Ectodermal cell (in vitro differentiated cells): ENCODE results near the gene STPG1.
A peak's percentile ranks its signal among the peaks of the same experiment; 100 is the strongest.

Experiments
- H3K27ac ChIP-seq: 2 replicates; pipeline ENCODE4 v1.7.0; 2013; ENCODE audit warnings: mild to moderate bottlenecking, low read depth, low read length; ENCODE audit not compliant: insufficient read depth, poor library complexity, severe bottlenecking
- H3K27me3 ChIP-seq: 2 replicates; pipeline ENCODE4 v1.7.0; 2013; ENCODE audit warnings: mild to moderate bottlenecking, low read length; ENCODE audit not compliant: insufficient read depth, control insufficient read depth, poor library complexity, severe bottlenecking
- H3K36me3 ChIP-seq: one replicate; pipeline ENCODE4 v1.7.0; 2013; ENCODE audit warnings: low read length; ENCODE audit not compliant: control insufficient read depth, insufficient read depth
- H3K4me1 ChIP-seq: one replicate; pipeline ENCODE4 v1.7.0; 2013; ENCODE audit warnings: low read length; ENCODE audit not compliant: control insufficient read depth, insufficient read depth
- H3K4me3 ChIP-seq: 2 replicates; pipeline ENCODE4 v1.7.0; 2013; ENCODE audit warnings: low read depth, low read length, control low read depth; ENCODE audit not compliant: insufficient read depth
- H3K9me3 ChIP-seq: 2 replicates; pipeline ENCODE4 v1.7.0; 2013; ENCODE audit warnings: mild to moderate bottlenecking, low read length, moderate library complexity; ENCODE audit not compliant: control insufficient read depth
- WGBS, 2 experiments: methylation state at CpG; one replicate each; pipeline ENCODE4 v1.1.7; 2013; ENCODE audit warnings: missing lambda C conversion rate in 2 of 2; 5-methylcytosine and 5-hydroxymethylcytosine counted together

STPG1 gene

DNA sequence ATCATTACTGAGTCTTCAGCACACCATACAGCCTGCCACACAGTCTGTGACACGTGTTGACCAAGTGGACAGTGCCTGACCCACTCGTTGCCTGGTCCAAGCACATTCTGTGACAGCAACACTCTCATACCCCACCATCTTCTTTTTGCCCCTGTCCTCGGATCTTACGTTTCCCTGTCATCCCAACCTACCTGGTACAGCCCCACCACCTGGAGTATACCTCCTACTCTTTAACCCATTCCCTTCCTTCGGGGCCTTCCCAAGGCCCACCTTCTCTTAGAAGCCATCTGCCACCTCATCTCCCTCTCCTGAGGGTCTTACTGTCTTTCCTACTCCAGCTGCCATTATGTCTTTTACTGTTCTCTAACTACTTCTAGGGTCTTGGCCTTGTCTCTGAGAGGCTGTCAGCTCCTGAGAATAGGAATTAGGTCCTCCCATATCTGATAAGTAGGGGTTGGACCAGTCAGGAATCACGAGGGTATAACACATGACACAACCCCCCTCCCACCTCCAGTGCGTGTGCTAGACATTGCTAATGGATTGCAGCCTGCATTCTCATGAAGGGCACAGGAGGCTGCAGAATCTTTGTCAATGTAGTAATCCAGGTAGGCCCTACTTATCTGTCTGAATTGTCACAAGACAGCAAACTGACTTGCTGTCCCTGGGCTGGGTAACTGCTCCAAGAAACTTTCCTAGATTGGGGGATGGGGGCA lies 81.5 kb downstream of the STPG1 start:
- Histone ChIP-seq H3K27me3 (peaks cover 4% of the 10 kb centered on the region), H3K27ac (no peak overlapping the region), H3K4me3 (no peak overlapping the region), H3K9me3 (no peaks in the 10 kb centered on the region), H3K36me3 (no peaks in the 10 kb centered on the region), H3K4me1 (peaks cover 5% of the 10 kb centered on the region)
- WGBS, 2 experiments: 91 to 94% methylated on average over 7 of the region's 7 CpGs

DNA sequence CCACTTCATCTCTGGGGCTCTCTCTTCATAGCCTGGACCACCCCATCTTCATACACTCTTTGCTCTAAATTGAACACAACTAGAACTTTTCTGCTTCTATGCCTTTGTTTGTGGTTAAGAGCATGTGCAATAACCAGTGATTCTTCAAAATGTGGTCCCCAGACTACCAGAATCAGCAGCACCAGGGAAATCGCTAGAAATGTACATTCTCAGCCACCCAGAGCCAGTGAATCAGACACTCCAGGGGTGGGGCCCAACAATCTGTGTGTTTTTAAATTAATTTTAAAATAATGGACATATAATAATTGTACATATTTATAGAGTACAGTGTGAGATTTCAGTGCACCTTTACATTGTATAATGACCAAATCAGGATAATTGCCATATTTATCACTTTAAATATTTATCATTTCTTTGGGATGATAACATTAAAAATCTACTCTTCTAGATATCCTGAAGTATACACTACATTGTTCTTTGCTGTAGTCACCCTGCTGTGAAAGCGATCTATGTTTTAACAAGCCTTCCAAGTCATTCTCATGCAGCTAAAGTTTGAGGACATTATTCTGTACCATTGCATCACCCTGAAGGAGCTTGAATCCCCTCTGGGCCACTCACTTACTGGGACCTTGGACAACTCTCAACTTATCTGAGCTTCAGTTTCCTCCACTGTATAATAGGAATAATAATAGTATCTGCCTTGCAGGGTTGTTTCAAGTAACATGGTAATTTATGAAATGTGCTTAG lies 83.6 kb downstream of the STPG1 start:
- H3K4me1 ChIP-seq: peaks cover 3% of the 10 kb centered on the region
- H3K9me3 ChIP-seq: no peaks in the 10 kb centered on the region
- H3K4me3 ChIP-seq: no peak overlapping the region
- H3K36me3 ChIP-seq: no peaks in the 10 kb centered on the region
- no peak overlapping the region for H3K27ac ChIP-seq
- H3K27me3 ChIP-seq: peaks cover 4% of the 10 kb centered on the region
- 85 to 88% methylated on average over 2 of the region's 2 CpGs for WGBS, 2 experiments

DNA sequence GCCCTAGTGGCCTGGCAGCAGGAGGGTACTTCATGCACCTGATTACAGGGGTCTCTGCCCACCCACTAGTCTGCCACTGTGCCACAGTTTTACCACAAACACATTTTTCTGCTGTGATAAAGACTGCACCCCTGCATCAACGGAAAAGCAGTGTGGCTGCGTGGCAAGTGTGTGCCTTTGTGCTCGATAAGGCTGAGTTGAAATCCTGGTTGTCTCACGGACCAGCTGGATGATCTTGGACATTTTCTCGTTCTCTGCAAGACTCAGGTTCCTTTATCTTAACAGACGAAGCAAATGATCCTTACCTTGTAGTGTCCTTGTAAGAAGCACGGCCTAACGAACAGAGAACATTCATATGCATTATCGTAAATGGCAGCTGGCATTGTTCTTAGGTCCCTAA lies 84.3 kb downstream of the STPG1 start:
- Histone ChIP-seq H3K4me1 (no peaks in the 10 kb centered on the region), H3K9me3 (no peaks in the 10 kb centered on the region), H3K36me3 (no peaks in the 10 kb centered on the region), H3K27me3 (peaks cover 10% of the 10 kb centered on the region), H3K27ac (no peak overlapping the region), H3K4me3 (no peak overlapping the region)
- 82 to 85% methylated on average over 9 of the region's 9 CpGs for WGBS, 2 experiments

DNA sequence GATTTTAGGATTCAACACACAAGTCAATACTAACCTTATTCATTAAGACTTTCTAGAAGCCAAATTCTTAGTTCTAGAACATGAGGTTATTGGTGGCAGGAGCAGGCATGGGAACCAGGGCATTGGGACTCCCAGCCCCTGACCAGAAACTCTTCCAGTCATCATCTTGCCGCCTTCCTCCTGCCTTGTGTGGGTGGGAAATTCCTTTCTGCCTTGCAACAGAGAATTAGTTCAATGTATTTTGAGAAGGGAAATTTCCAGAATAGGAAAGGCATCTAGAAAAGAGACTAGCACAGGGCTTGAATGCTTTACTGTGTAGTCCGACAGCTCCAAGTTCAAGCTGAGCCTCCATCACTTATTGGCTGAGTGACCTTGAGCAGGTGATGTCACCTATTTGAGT lies 85.7 kb downstream of the STPG1 start:
- Histone ChIP-seq H3K4me3 (no peak overlapping the region), H3K27me3 (peaks cover 24% of the 10 kb centered on the region), H3K27ac (no peak overlapping the region), H3K4me1 (peaks cover 4% of the 10 kb centered on the region), H3K36me3 (no peaks in the 10 kb centered on the region), H3K9me3 (no peaks in the 10 kb centered on the region)
- WGBS, 2 experiments: 85 to 94% methylated on average over 2 of the region's 2 CpGs

DNA sequence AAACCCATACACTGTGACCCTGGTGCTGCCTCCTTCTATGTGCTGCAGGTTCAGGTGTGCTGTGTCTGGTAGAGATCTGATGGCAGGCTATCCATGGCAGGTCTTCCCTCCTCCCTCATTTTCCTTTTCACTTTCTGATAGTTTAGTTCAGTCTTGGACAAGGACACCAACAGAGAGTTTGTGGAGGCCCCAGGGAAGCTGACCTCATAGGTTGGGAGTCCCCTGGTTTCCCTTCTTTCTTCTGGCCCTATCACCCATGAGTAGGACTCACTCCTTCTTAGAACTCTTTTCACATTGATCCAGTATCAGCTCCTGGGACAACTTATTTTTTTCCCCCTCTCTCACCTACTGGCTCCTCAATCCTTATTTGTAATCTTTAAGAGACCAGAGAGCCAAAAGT lies 86.1 kb downstream of the STPG1 start:
- no peaks in the 10 kb centered on the region for H3K36me3 ChIP-seq
- peaks cover 28% of the 10 kb centered on the region for H3K27me3 ChIP-seq
- H3K4me3 ChIP-seq: no peak overlapping the region
- no peaks in the 10 kb centered on the region for H3K9me3 ChIP-seq
- H3K27ac ChIP-seq: no peak overlapping the region
- peaks cover 8% of the 10 kb centered on the region for H3K4me1 ChIP-seq

DNA sequence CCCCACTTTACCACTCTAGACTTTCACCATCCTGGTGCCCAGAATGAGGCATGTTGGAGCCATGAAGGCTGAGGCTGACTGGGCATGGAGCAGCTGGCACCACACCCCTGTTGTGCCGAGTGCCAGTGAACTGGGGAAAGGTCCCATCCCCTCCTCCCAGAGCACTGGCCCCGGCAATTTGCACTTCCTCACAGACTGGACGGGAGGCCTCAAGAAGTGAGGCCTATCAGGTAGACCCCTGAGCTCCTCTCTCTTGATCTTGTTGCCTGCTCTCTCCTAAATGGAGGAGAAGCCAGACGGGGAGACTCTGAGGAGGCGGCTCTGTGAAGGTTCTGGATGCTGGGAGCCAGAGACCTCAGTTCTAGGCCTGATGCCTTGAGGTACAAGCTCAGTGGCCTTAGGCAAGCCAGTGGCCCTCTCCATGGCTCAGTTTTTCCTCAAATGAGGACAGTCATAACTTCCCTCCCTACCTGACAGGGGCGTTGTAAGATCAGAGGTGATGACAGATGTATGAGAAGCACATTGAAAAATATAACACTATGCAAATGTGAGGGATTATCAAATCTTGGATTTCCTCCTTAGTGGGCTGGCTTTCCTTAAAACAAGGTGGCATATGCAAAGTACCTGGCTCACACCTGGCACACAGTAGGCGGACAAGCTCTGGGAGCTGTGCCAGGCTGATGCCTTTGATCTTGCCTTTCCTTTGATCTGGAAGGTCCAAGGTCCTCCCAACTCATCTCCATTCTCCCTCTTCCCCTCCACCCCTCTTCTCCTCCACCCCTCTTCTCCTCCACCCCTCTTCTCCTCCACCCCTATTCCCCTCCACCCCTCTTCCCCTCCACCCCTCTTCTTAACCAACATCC lies 87.8 kb downstream of the STPG1 start:
- Histone ChIP-seq H3K27ac (no peak overlapping the region), H3K36me3 (no peaks in the 10 kb centered on the region), H3K27me3 (peaks cover 45% of the 10 kb centered on the region), H3K4me3 (no peak overlapping the region), H3K4me1 (peaks cover 25% of the 10 kb centered on the region), H3K9me3 (no peaks in the 10 kb centered on the region)
- WGBS, 2 experiments: 93% methylated on average over 6 to 7 of the region's 7 CpGs

DNA sequence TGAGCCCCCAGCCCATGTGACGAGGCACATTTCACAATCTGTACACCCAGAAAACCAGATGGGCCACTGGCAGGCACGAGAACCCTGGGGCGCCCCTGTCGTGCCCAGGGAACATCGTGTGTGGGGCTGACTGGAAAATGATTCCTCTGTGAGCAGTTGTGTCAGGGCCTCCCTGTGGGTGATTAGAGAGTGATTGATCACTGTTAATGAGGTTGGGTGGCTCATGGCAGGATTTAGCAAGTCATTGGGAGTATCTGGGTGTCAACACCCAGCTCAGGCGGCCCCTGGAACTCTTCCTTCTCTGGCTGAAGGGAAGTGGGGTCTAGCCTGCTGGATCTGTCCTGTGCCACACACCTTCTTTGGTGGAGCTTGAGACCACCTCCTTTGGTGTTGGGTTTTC lies 88.7 kb downstream of the STPG1 start:
- Histone ChIP-seq H3K27ac (no peak overlapping the region), H3K36me3 (no peaks in the 10 kb centered on the region), H3K4me3 (no peak overlapping the region), H3K4me1 (peaks cover 28% of the 10 kb centered on the region), H3K9me3 (no peaks in the 10 kb centered on the region), H3K27me3 (peaks cover 54% of the 10 kb centered on the region)
- 93 to 95% methylated on average over 6 of the region's 6 CpGs for WGBS, 2 experiments

DNA sequence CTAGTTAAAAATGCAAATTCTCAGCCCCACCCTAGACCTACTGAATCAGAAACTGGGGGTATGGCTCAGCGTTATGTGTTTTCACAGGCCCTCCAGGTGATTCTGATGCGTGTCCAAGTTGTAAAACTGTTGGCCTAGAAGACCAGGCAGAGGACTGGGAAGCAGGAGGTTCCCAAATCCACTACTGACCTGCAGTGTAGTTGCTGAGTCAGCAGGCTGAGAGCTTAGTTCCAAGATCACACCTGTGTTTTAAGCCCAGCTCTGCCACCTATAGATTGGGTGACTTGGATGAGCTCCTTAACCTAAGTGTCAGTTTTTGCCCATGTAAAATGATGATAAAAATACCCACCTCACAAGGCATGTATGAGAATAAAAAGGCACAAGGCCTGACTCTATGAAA lies 90.3 kb downstream of the STPG1 start:
- Histone ChIP-seq H3K9me3 (no peaks in the 10 kb centered on the region), H3K4me1 (peaks cover 37% of the 10 kb centered on the region), H3K4me3 (no peak overlapping the region), H3K27me3 (peaks cover 70% of the 10 kb centered on the region), H3K27ac (no peak overlapping the region), H3K36me3 (no peaks in the 10 kb centered on the region)
- WGBS, 2 experiments: 87 to 96% methylated on average over 2 of the region's 2 CpGs

DNA sequence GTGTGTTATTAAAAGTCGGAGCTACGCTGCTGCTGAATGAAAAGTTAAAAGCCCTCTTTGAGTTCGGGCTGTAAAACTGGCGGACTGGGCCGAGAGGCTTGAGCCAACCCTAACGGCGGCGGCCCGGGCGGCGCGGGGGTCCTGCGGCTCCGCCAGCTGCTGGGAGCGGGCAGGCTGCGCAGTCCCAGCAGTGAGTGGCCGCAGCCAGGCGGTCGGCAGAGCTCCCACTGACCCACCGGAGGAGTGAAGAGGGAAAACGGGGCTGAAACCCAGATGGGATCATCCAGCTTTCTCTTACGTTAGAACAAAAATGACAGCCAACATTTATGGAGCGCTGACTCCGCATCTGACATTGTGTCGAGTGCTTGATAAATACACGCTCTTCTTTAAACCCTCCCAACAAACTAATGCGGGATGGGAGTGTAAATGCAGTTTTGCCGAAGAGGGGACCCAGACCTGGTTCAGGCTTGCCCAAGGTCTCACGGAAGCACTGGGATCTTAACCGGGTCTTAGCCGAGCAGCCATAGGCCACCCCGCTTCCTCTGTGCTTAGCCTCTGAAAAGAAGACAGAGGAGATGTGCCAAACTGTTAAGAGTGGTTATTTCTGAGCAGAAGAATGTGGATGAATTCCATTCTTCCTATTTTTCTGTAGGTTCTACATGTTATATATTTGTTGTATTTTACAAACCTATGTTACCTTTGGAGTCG lies 91.0 kb downstream of the STPG1 start:
- Histone ChIP-seq H3K36me3 (no peaks in the 10 kb centered on the region), H3K4me3 (peak overlapping the region; percentile 36), H3K27me3 (peaks cover 70% of the 10 kb centered on the region), H3K9me3 (no peaks in the 10 kb centered on the region), H3K27ac (no peak overlapping the region), H3K4me1 (peaks cover 43% of the 10 kb centered on the region)
- WGBS, 2 experiments: 14 to 17% methylated on average over 33 of the region's 33 CpGs
